GM18861 (cell line): Measurements from ENCODE around the gene COQ8A.

ENCODE experiments used
- ATAC-seq: cut with Tn5 transposase; IDR thresholded peaks from one replicate; pipeline ENCODE4 v1.9.1; 2021; ENCODE audit not compliant: unreplicated experiment

The COQ8A gene

DNA sequence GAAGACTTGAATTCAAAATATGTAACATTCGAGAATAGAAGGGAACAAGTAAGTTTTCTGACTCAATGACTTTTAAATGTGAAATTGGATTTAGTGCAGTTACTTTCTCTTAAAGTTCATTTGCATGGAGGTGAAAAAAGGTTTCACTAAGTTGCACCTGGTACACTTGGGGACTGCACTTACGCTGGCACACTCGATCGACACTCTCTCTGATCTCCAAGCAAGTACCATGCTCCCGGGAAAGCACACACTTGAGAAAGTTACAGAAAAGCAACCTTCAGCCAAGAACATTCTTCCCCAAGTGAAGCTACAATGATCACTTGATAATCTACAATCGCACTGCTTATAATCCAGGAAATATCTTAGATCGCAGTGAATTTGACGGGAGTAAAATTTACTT lies 63.1 kb downstream of the COQ8A start:
- ATAC-seq = no peak

DNA sequence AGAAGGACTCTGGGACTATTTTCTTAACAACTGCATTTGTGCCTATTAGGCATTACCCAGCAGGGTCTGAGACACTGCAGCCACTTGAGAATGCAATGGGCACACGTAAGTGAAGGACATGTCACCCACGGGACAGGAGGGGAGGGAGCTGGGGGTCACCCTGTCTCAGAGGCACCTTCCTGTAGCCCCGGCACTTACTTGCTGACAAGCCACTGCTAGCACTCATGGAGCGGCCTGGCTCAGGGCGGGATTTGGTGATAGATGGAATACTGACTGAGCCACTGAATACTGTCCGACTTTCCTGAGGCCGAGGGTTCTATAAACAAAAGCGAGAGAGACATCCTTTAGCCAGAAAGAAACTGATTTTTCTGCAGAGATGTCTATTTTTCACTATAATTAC lies 64.7 kb downstream of the COQ8A start:
- ATAC-seq = no peak

DNA sequence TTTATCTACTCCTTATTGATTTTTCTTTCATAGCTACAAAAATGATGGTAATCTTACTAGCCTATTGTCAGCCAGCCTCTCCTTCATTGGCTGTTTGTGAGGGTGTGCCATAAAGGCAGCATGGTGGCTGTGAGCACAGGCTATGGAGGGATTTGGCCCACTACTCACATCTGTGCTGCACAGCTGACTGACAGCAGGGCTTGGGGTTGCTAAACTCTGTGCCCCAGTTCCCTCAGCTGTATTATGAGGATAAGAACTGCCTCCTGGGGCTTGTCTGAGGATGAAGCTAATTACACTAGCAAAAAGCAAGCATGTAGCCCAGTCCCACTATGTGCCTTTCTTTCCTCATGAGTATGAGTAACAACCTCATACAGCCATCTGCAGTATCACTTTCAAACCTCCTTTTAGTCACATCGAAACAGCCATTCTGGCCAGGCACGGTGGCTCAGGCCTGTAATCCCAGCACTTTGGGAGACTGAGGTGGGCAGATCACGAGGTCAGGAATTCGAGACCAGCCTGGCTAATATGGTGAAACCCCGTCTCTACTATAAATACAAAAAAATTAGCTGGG lies 66.2 kb downstream of the COQ8A start:
- ATAC-seq = peak; percentile 74

DNA sequence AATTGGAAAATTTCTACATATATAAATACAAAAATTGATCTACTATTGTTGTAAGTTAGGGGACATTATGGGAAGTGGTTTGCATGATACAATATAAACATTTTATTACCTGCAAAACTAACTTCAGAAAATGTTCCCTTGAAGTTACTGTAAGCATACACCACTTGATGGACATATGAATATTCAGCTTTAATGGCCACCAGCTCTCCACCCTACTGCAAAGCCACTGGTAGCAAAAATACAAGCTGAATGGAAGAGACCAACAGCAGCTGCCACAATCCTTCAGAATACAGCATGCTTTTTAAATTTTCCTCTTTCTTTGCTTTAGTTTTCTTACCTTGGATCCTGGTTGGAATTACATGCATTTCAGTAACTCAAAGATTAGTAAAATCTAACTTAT lies 69.8 kb downstream of the COQ8A start:
- no peak for ATAC-seq

DNA sequence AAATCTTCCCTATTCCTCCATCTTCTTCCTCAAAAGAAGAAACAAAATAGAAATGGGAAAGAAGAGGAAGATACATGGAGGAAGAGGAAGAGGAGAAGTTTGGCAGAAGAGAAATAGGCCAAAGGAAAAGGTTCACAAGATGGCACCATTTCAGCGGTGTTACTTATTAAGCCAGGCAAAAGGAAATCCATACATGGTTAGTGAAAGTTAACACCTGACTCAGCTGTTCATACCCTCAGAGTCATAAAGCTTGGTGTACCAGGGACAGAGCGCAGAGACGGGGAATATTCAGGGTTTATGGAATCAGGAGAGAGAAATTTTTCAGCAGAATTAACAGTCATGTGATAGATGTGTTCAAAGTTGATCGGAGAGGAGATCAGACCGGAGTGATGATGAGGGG lies 70.6 kb downstream of the COQ8A start:
- ATAC-seq = no peak

DNA sequence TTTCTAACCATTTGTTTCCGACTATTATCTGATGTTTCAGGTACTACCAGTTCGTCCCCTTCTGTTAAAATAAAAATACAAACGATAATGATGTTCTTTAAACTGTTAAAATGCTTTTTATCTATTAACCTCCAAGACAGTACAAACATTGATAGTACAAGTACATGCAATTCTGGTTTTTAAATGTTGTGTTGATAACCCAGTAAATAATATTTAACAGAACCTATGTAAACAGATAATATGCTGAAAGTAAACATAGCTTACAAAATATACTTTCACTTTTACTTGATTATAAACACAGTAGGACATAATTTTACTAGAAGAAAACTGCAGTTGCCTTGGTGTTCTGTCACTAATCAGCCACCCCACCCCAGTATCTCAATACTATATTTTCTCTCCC lies 76.9 kb downstream of the COQ8A start:
- no peak for ATAC-seq

DNA sequence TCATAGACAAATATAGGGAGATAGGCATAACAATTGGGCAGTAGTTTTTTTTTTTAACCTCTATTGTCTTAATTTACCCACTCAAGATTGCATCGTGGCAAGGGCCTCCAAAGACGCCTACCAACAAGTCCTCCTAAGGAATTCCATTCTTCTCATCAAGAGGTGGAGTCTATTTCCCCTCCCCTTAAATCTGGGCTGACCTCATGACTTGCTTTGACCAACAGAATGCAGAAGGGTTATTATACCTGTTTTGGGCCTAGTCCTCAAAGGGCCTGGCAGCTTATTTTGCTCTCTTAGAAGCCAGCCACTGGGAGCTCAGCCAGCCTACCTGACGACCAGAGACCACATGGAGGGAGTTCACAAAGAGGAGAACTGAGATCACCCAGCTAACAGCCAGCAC lies 92.3 kb downstream of the COQ8A start:
- ATAC-seq = no peak

DNA sequence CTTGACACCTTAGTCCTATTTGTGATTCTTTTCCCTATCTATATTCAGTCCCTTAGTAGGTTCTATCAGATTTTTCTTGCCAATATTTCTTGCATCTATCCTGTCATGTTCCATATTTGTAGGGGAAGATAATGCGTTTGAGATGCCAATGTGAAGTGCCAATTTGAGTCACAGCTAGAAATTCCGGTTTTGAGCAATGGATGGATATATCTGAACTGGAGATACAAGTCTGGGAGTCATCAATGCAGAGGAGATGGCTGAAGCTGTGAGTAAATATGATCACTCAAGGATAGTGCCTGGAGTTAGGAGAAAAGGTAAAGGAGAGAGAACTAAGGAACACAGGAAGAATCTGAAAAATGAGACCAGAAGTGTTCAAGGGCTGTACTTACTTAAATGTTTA lies 93.8 kb downstream of the COQ8A start:
- ATAC-seq = no peak

DNA sequence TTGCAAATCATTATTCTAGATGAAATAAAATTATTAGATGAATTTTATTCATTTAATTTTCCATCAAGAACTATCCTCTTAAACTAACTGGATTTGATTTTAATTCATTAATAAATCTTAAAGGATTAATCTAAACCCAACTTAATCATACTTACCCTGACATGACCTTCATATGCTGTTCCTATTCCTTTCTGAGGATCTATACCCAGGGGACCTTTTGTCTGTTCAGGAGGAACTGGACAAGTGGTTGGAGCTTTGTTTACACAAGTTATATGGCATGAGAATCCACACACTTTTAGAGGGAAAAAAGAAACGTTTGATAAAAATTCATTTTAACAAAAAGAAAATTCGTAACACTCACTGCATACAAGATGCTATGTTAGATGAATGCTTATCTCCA lies 95.2 kb downstream of the COQ8A start:
- ATAC-seq = no peak

DNA sequence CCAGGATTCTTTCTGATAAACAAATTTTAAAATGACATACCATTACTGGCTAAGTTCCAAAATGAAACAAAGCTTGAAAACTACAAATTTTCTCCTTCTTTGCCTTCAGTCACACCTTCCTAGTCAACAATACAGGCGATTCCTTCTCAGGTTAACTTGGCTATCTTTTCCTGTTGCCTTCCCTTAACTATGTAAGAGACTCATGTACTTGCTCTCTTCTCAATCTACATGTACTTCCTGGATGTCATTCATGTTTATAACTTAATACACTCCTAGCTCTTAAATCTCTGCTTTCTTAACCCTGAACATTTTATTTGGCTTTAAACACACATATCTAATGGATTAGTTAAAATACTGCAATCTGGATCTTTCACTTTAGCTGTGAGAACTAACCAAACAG lies 97.0 kb downstream of the COQ8A start:
- ATAC-seq = no peak
